ENCODE measurements around the gene REC8.

REC8 gene

GRCh38 chr14:24160850-24161804, 10.8 kb upstream of the REC8 start, which contains the start of gene IRF9:
Gene IRF9 (plus strand): TSS chr14:24161265. CDS start chr14:24162145, 880 bp downstream.
- no peak for FAIRE-seq

DNA sequence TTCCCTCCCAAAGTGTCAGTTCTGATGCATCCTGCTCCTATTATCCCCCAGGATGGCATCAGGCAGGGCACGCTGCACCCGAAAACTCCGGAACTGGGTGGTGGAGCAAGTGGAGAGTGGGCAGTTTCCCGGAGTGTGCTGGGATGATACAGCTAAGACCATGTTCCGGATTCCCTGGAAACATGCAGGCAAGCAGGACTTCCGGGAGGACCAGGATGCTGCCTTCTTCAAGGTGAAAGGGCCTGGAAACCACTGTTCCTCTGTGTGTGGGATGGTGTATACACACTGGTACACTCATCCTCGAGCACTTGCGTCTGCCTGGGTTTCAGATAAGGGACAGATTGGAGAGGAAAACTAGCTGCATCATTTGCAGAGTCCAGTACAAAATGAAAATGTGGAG, 9.8 kb upstream of the REC8 start:
- FAIRE-seq: no peak

GRCh38 chr14:24164518-24164991, 7.3 kb upstream of the REC8 start:
- FAIRE-seq: no peak

DNA sequence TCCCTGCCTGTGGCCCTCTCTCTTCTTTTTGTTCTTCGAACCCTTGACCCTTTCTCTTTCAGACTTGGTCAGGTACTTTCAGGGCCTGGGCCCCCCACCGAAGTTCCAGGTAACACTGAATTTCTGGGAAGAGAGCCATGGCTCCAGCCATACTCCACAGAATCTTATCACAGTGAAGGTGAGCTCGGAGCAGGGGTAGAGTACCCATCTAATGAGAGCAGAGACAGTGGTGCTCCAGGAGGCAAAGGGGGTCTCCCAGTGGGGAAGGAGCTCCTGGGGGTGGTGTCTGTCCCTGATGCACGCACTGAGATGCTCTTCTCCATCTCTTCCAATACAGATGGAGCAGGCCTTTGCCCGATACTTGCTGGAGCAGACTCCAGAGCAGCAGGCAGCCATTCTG, 6.1 kb upstream of the REC8 start:
- FAIRE-seq: no peak

GRCh38 chr14:24167469-24168114, 4.3 kb upstream of the REC8 start:
- no peak for FAIRE-seq

- FAIRE-seq: no peak
Observed at GRCh38 chr14:24172261-24172860, 481 bp downstream of the REC8 start.

DNA sequence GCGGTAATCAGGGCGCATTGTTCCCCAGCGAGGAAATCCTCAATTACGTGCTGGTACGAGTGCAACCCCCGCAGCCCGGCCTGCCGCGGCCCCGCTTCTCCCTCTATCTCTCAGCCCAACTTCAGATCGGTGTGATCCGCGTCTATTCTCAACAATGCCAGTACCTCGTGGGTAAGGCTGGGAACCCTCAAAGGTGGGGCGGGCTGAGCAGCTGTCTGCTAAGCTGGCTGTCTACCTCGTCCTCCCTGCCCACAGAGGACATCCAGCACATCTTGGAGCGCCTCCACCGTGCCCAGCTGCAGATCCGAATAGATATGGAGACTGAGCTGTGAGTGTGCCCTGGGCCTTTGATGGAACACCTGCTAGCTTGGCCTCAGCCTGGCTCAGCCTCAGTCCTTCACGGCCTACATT, 996 bp downstream of the REC8 start:
- FAIRE-seq: no peak

DNA sequence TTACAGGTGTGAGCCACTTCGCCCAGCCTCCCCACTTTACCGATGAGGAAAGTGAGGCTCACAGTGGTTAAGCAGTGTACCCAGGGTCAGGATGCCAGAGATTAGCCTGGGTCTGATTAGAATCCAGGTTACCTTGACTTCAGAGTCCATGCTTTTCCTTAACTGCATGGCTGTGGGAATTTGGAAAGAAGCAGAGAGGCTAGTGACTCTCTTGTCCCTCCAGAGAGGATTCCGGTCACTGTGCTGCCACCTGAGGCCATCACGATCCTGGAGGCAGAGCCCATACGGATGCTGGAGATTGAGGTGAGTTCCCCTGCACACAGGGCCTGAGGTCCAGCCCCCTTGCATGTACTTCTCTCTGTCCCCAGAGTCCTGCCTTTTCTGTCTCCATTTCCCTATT, 4.7 kb downstream of the REC8 start:
- no peak for FAIRE-seq

- FAIRE-seq: no peak
Observed at GRCh38 chr14:24177041-24177825, 5.4 kb downstream of the REC8 start.

DNA sequence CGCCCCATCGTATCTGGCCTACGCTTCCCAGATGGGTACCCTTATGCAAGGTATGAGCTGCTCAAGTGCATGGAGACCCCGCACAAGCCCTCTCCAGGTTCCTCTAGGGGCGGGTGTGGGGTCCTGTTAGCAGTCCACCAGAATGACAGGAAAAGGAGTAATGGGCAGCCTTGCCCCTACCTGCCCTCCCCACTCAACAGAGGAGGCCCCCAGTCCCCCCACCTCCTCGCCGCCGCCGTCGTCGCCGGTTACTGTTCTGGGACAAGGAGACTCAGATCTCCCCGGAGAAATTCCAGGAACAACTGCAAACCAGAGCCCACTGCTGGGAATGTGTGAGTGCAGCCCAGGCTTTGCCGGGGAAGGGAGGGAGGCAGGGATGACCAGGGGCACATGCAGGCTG, 6.0 kb downstream of the REC8 start:
- no peak for FAIRE-seq

DNA sequence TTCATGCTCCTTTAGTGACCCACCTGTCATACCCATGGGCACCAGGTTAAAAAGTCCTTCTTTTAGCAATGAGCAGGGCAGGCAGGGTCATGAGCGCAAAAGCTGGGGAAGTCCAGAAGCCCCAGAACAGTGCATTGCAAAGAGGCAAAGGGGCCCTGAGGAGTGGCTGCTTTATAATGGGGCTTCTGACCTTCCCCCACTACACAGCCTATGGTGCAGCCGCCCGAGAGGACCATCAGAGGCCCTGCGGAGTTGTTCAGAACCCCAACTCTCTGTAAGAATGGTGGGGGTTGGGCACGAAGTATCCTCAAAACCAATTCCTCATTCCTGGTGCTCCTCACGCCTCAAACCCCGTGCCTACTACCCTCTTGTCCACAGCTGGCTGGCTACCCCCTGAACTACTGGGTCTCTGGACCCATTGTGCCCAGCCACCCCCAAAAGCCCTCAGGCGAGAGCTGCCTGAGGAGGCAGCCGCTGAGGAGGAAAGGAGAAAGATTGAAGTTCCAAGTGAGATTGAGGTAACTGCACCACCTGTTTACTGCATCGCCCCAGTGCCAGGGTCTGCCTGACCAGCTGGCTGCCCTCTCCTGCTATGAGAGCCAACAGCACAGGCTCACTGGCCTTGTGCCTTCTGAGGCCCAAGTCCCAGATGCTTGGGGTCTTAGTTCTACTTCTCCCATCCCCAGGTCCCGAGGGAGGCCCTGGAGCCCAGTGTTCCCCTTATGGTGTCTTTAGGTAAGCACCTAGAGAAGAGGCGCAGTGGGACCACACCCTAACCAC, 6.7 kb downstream of the REC8 start:
- FAIRE-seq: no peak

DNA sequence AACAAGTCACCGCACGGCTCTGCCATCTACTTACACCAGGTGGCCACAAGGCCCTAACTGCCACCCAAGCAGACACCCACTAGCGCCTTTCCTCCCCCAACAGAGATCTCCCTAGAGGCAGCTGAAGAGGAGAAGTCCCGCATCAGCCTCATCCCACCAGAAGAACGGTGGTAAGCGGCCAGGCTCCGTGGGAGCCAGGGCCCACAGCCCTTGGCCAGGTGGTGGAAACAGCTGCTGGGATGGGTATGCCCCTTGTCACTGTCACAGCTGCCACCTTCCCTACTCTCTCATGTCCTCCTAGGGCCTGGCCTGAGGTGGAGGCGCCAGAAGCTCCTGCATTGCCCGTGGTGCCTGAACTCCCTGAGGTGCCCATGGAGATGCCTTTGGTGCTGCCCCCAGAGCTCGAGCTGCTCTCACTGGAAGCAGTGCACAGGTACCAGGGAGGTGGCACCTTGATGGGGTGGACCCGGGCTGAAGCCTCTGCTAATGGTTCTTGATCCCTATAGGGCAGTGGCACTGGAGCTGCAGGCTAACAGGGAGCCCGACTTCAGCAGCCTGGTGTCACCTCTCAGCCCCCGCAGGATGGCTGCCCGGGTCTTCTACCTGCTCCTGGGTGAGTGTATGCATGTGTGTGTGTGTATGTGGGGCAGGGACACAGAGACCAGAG, 7.5 kb downstream of the REC8 start:
- FAIRE-seq: no peak

- no peak for FAIRE-seq
Observed at GRCh38 chr14:24179961-24180796, 8.3 kb downstream of the REC8 start.

DNA sequence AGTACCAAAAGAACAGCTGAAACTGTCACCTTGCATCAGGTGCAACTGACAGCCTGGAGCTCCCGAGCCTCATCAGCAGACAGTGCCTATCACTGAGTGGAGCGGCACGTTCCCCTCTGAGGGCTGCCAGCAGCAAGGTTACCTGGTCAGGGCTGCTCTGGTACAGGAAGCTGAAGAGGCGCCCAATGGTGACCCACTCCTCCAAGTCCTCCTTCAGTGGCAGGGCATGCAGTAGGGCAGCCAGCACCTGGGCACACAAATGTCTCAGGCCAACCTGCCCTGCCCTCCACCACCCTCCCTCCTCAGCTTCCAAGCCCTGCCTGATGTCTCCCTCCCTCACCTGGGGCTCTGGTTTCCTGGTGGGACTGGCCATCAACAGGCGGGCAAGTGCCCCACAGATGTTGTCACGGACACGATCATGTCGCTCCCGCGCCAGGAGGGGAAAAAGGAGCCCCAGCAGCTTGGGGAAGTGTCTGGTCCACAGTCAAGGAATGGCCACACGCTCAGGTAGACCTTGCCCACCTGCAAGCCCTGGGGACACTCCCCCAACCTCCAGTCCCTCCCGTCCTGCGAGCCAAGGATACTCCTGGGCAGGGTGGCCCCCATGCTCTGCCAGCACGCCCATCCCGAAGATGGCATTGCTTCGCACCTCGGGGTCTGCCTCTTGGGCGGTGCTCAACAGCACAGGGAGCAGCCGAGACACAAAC, 9.6 kb downstream of the REC8 start:
- FAIRE-seq: no peak

- no peak for FAIRE-seq
Observed at GRCh38 chr14:24182110-24182882, 10.4 kb downstream of the REC8 start.

- no peak for FAIRE-seq
Observed at GRCh38 chr14:24183014-24183481, 11.2 kb downstream of the REC8 start.

GRCh38 chr14:24184104-24184970, 12.5 kb downstream of the REC8 start:
- FAIRE-seq: no peak

GRCh38 chr14:24185026-24185425, 13.1 kb downstream of the REC8 start:
- FAIRE-seq: no peak

Data from colon (tissue), 2 donors.